Activated T-cell treated with anti-CD3 and anti-CD28 coated beads, Interleukin-2, amount 50 U/mL, for 1 hour (primary cell): Measurements from ENCODE around the gene NAPG.
"Not testable (repeated sequence)": the region's sequence is repeated elsewhere in the genome, so short reads cannot be mapped to it uniquely, and the experiment has no call there.

Experiments
- DNase-seq: peaks from one replicate; pipeline ENCODE4 v3.0.0-alpha.2; 2020

Gene NAPG

DNA sequence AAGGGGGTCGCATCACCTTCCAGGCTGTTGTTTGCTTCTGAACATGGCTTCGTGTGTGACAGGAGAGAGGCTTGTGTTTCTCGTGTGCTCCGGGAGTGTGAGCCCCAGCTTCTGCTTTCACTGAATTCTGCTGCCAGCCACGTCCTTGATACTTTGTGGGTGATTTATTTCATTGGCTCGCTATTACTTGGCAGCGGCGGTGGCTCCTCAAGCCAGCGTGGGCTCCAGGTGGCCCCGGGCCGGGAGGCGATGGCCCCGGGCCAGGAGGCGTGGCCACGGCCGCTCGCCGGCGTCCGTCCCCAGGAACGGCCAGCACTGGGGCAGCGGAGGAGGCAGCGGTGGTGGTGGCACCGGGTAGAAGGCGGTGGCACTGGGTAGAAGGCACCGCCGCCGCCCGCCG, 63.1 kb downstream of the NAPG start:
- DNase-seq, result no peak

- DNase-seq, result no peak
Observed at GRCh38 chr18:10590412-10590811, 64.6 kb downstream of the NAPG start.

DNA sequence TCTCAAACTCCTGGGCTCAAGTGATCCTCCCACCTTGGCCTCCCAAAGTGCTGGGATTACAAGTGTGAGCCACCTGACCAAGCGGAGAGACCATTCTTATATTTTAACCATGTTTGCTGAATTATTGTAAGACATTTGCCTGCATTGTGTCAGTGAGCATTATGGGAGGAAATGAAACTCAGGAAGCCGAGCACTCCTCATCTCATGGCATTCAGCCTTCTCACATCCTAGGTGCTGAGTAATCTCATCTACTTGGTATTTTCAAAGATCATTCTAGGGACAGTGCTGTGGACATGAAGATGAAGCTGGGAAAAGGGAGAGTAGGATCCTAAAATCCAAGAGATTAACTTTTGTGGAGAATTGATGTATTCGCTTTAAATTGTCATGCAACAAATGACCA, 66.1 kb downstream of the NAPG start:
- DNase-seq, result no peak

GRCh38 chr18:10593366-10594022, 67.7 kb downstream of the NAPG start:
- DNase-seq, result not testable (repeated sequence)

GRCh38 chr18:10595917-10596316, 70.1 kb downstream of the NAPG start:
- DNase-seq, result not testable (repeated sequence)

GRCh38 chr18:10597695-10598094, 71.9 kb downstream of the NAPG start:
- not testable (repeated sequence) for DNase-seq

- DNase-seq, result not testable (repeated sequence)
Observed at GRCh38 chr18:10600701-10601100, 74.9 kb downstream of the NAPG start.
